Keratinocyte (primary cell): ENCODE data around the gene ZNF619. TPM values are rescaled to one million over a fixed set of nuclear protein-coding genes. Genes with fewer than 3 reads are reported as not detected.

Source experiments
- DNase-seq: peaks from one replicate; pipeline ENCODE4 v3.0.0-alpha.2; 2011; ENCODE audit warnings: low read depth, missing footprints, low spot score
- FAIRE-seq: peaks from 2 replicates; lab custom pipeline; 2011; peaks lifted over from hg19 to GRCh38; lab: Jason Lieb, UNC
- H2AFZ ChIP-seq: 2 replicates; pipeline ENCODE4 v1.6.0; 2012; ENCODE audit warnings: low read length, control low read depth, inconsistent platforms; ENCODE audit not compliant: control insufficient read depth
- H3K27ac ChIP-seq: 2 replicates; pipeline ENCODE4 v1.5.1; 2011; ENCODE audit warnings: low read length; ENCODE audit not compliant: control insufficient read depth, insufficient read depth
- H3K27me3 ChIP-seq: 3 replicates; pipeline ENCODE4 v1.6.0; 2011; ENCODE audit warnings: low read length; ENCODE audit not compliant: control insufficient read depth, insufficient read depth; ENCODE audit errors: extremely low read depth
- H3K36me3 ChIP-seq, 2 experiments: 2 replicates in 1 of 2; 3 replicates in 1 of 2; pipeline ENCODE4 v1.5.1; 2011; ENCODE audit warnings: low read length in 2 of 2, mild to moderate bottlenecking in 1 of 2; ENCODE audit not compliant: control insufficient read depth in 2 of 2, insufficient read depth in 2 of 2; ENCODE audit errors: extremely low read depth in 1 of 2
- H3K4me1 ChIP-seq: 3 replicates; pipeline ENCODE4 v1.5.1; 2011; ENCODE audit warnings: low read length; ENCODE audit not compliant: control insufficient read depth, insufficient read depth; ENCODE audit errors: extremely low read depth
- H3K4me2 ChIP-seq: 3 replicates; pipeline ENCODE4 v1.6.0; 2011; ENCODE audit warnings: low read depth, low read length; ENCODE audit not compliant: control insufficient read depth, insufficient read depth; ENCODE audit errors: extremely low read depth
- H3K4me3 ChIP-seq, 3 experiments: fragments of 200-600 bp in 1 of 3; sonication (generic) in 1 of 3; 2 replicates in 2 of 3; 3 replicates in 1 of 3; pipeline ENCODE4 v1.5.1; 2011 to 2016; ENCODE audit warnings: low read length in 3 of 3, mild to moderate bottlenecking in 3 of 3, control low read depth in 2 of 3, inconsistent platforms in 1 of 3, low read depth in 1 of 3, mixed read lengths in 1 of 3, mixed run types in 1 of 3, moderate library complexity in 1 of 3; ENCODE audit not compliant: control insufficient read depth in 2 of 3, insufficient read depth in 2 of 3; ENCODE audit errors: extremely low read depth in 1 of 3
- H3K79me2 ChIP-seq: 2 replicates; pipeline ENCODE4 v1.6.0; 2012; ENCODE audit warnings: low read length; ENCODE audit not compliant: control insufficient read depth, insufficient read depth
- H3K9ac ChIP-seq: 3 replicates; pipeline ENCODE4 v1.6.0; 2011; ENCODE audit warnings: low read length; ENCODE audit not compliant: control insufficient read depth, insufficient read depth; ENCODE audit errors: extremely low read depth
- H3K9me1 ChIP-seq: 3 replicates; pipeline ENCODE4 v1.6.0; 2011; ENCODE audit warnings: low read length; ENCODE audit not compliant: control insufficient read depth, insufficient read depth; ENCODE audit errors: extremely low read depth
- H3K9me3 ChIP-seq: 2 replicates; pipeline ENCODE4 v1.5.1; 2012; ENCODE audit warnings: low read depth, low read length; ENCODE audit not compliant: control insufficient read depth
- H4K20me1 ChIP-seq: 3 replicates; pipeline ENCODE4 v1.6.0; 2011; ENCODE audit warnings: low read length; ENCODE audit not compliant: control insufficient read depth, insufficient read depth; ENCODE audit errors: extremely low read depth
- CTCF ChIP-seq, 3 experiments: IDR thresholded peaks in 1 of 3; conservative IDR thresholded peaks in 1 of 3; optimal IDR thresholded peaks in 1 of 3; 2 replicates in 2 of 3; 3 replicates in 1 of 3; pipeline versions ENCODE3 to v1.5.1; 2011; ENCODE audit warnings: low read length in 3 of 3, mild to moderate bottlenecking in 3 of 3, moderate library complexity in 2 of 3, control low read depth in 1 of 3, inconsistent platforms in 1 of 3; ENCODE audit not compliant: insufficient read depth in 2 of 3; ENCODE audit errors: extremely low read depth in 1 of 3
- EZH2 ChIP-seq: IDR thresholded peaks from one replicate; pipeline ENCODE4 v1.6.1; 2012; ENCODE audit warnings: inconsistent platforms, mild to moderate bottlenecking, low read length, moderate library complexity
- dilution Hi-C: fragments of 300-500 bp; cut with MboI; formaldehyde crosslinking; loops from one replicate; pipeline ENCODE4 v1.7.0; 2020; ENCODE audit warnings: low sequenced_read_pairs; ENCODE audit not compliant: extremely low pct_ligation_motif_present
- polyA plus RNA-seq, 5 experiments: library from polyadenylated mRNA; depleted of rRNA in 3 of 5; stranded (reverse) in 3 of 5; stranded (forward) in 1 of 5; unstranded in 1 of 5; fragments of >200 nt; gene quantifications; 1 replicate in 1 of 5; 2 replicates in 3 of 5; 3 replicates in 1 of 5; pipeline versions ENCODE4 v1.2.1 to v1.2.3, GENCODE V29; 2011 to 2012; ENCODE audit warnings: missing spikeins in 2 of 5, low read depth in 1 of 5, low replicate concordance in 1 of 5

The ZNF619 gene
- polyA plus RNA-seq, 1 donor (not counting 4 experiments of a cell fraction or from before 2014, with no cell fraction given): 3.1 TPM

GRCh38 chr3:40524222-40524567, 47.3 kb downstream of the ZNF619 start:
- no peak for DNase-seq
- H3K36me3 ChIP-seq: peaks cover 0 to 2% of the 10 kb centered on the region in 2 experiments
- dilution Hi-C loops: no loop called here
- no peaks in the 10 kb centered on the region for H3K79me2 ChIP-seq
- H3K27me3 ChIP-seq: no peaks in the 10 kb centered on the region
- peak overlapping the region; percentile 86 for H2AFZ ChIP-seq
- peaks cover 9% of the 10 kb centered on the region for H3K4me1 ChIP-seq
- H3K9me1 ChIP-seq: no peaks in the 10 kb centered on the region
- TF ChIP-seq CTCF (optimal IDR thresholded peaks at IDR 0.05 in 1 of 3, IDR thresholded peaks at IDR 0.05 in 1 of 3, conservative IDR thresholded peaks at IDR 0.05 in 1 of 3; ENCODE audit: extremely low read depth in 1 of 3, insufficient read depth in 2 of 3, low read length in 3 of 3): no peak
- no peak for TF ChIP-seq EZH2
- peak overlapping the region; percentile 86 for H3K9ac ChIP-seq
- no peaks in the 10 kb centered on the region for H3K9me3 ChIP-seq
- H3K4me2 ChIP-seq: peak overlapping the region; percentile 83
- H3K4me3 ChIP-seq: peak overlapping the region; percentile 75 to 85 (median 85)
- no peak for FAIRE-seq
- no peaks in the 10 kb centered on the region for H4K20me1 ChIP-seq
- H3K27ac ChIP-seq: peak overlapping the region; percentile 79

GRCh38 chr3:40524568-40525285, 47.8 kb downstream of the ZNF619 start, which contains the start of gene ZNF621:
TSS of gene ZNF621 (plus strand) at chr3:40524960. CDS start at chr3:40525841, 881 bp downstream.
- H3K27ac ChIP-seq: peak within 1 kb of the TSS; percentile 79
- peak within 1 kb of the TSS; percentile 83 for H3K4me2 ChIP-seq
- H2AFZ ChIP-seq: peak within 1 kb of the TSS; percentile 86
- H3K79me2 ChIP-seq: no peaks in the 10 kb centered on the region
- no peaks in the 10 kb centered on the region for H3K9me1 ChIP-seq
- no peaks in the 10 kb centered on the region for H3K9me3 ChIP-seq
- dilution Hi-C loops: no loop called here
- H3K9ac ChIP-seq: peak within 1 kb of the TSS; percentile 86
- FAIRE-seq (no peak), DNase-seq (peak; percentile 32)
- H3K36me3 ChIP-seq: peaks cover 0 to 2% of the 10 kb centered on the region in 2 experiments
- H3K27me3 ChIP-seq: no peaks in the 10 kb centered on the region
- TF ChIP-seq EZH2 (no peak), CTCF (optimal IDR thresholded peaks at IDR 0.05 in 1 of 3, IDR thresholded peaks at IDR 0.05 in 1 of 3, conservative IDR thresholded peaks at IDR 0.05 in 1 of 3; ENCODE audit: extremely low read depth in 1 of 3, insufficient read depth in 2 of 3, low read length in 3 of 3) (peak in 1 of 3 experiments; percentile 20)
- H4K20me1 ChIP-seq: no peaks in the 10 kb centered on the region
- peaks cover 9% of the 10 kb centered on the region for H3K4me1 ChIP-seq
- peak within 1 kb of the TSS; percentile 75 to 85 (median 85) for H3K4me3 ChIP-seq
